HFF-Myc (cell line): Measurements from ENCODE around the gene AUNIP.
A peak's percentile ranks its signal among the peaks of the same experiment; 100 is the strongest.

Source experiments
- DNase-seq: peaks from one replicate; pipeline ENCODE4 v3.0.0-alpha.2; 2011; ENCODE audit warnings: low read depth; ENCODE audit errors: extremely low read depth
- H3K4me3 ChIP-seq: replicated peaks from 2 replicates; pipeline ENCODE4 v1.5.1; 2011; ENCODE audit warnings: low read depth, mild to moderate bottlenecking, control low read depth, low read length
- TF ChIP-seq, protein P1 (sequence below): IDR thresholded peaks from 2 replicates; pipeline ENCODE4 v1.5.1; 2012; ENCODE audit warnings: mild to moderate bottlenecking, low read depth, low read length, control low read depth; ENCODE audit errors: missing control alignments

Gene AUNIP

DNA sequence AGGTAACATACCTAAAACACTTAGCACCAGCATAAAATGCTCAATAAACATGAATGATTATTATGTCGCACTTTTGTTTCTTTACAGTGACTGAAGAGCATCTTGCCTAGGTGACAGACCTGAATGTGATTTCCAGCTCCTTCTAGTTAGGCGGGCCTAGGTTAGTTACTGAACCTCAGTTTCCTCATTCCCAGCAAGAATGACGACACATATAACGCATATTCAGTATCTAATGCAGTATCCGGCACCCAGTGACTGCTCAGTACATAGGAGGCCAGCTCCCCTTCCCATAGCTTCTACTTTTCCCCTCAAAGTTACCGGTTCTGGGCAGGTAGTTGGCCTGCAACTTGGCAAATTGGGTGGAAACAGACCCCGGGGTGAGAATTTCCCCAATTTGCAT is 763 bp downstream of the AUNIP start:
- H3K4me3 ChIP-seq = peak overlapping the region; percentile 91
- TF ChIP-seq, protein P1, sequence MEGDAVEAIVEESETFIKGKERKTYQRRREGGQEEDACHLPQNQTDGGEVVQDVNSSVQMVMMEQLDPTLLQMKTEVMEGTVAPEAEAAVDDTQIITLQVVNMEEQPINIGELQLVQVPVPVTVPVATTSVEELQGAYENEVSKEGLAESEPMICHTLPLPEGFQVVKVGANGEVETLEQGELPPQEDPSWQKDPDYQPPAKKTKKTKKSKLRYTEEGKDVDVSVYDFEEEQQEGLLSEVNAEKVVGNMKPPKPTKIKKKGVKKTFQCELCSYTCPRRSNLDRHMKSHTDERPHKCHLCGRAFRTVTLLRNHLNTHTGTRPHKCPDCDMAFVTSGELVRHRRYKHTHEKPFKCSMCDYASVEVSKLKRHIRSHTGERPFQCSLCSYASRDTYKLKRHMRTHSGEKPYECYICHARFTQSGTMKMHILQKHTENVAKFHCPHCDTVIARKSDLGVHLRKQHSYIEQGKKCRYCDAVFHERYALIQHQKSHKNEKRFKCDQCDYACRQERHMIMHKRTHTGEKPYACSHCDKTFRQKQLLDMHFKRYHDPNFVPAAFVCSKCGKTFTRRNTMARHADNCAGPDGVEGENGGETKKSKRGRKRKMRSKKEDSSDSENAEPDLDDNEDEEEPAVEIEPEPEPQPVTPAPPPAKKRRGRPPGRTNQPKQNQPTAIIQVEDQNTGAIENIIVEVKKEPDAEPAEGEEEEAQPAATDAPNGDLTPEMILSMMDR = no peak
- DNase-seq = no peak

DNA sequence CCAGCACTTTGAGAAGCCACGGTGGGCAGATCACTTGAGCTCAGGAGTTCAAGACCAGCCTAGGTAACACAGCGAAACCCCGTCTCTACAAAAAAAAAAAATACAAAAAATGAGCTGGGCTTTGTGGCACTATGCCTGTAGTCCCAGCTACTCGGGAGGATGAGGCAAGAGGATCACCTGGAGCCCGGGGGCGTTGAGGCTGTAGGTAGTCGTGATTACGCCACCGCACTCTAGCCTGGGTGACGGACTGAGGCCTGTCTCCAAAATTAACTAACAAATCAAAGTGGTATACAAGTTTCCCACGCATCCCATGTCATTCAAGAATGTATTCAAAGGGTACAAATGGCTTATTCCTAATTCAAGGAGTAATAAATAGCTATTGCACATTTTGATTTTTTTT is 2.4 kb downstream of the AUNIP start:
- no peak for DNase-seq
- H3K4me3 ChIP-seq = no peak overlapping the region
- TF ChIP-seq, protein P1 = no peak

DNA sequence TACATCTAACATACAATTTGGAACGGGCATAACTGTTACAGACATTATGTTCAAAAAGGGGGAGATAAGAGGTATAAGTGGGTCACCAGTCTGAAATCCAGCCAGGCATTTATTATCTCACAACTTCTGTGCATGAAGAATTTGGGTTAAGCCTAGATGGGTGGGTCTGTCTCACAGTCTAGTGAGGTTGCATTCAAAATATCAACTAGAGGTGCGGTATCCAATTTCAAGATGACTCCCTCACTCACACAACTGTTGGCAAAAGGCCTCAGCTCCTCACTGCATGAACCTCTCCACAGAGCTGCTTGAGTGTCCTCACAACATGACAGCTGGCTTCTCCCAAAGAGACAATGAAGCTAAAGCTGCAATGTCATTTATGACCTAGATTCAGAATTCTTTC is 4.7 kb downstream of the AUNIP start:
- H3K4me3 ChIP-seq = no peak overlapping the region
- no peak for DNase-seq
- TF ChIP-seq, protein P1 = no peak

DNA sequence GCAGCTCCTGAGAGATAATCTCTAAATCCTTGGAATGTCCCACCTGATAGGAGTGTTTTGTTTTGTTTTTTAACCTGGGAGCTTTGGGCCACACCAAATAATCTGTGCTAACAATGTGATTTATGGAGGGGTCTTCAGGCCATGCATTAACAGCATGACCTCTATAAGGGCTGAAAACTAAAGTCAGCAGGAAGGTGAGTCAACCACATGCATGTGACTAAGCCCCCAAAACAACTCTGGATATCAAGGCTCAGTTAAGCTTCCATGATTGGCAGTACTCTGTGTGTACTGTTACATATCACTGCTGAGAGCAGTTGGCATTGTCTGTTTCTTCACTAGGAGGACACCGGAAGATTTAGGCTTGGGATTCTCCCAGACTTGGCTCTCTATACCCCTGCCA is 10.7 kb downstream of the AUNIP start:
- H3K4me3 ChIP-seq = no peak overlapping the region
- no peak for DNase-seq
- TF ChIP-seq, protein P1 = no peak

DNA sequence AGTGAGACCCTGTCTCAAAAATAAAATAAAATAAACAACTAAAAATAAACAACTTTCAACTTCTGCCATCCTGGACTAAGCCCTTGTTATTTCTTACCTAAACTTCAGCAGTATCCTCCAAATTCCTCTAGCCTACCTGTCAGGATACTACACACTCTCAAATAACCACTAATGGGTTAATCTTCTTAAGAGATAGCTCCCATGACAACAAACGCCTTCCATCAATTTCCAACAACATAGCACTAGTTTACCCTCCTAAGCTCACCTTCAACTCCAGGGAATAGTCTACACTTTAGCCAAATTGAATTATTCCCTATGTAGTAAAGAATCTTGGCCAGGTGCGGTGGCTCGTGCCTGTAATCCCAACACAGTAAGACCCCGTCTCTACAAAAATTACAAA is 11.3 kb downstream of the AUNIP start:
- no peak overlapping the region for H3K4me3 ChIP-seq
- TF ChIP-seq, protein P1 = no peak
- DNase-seq = no peak

DNA sequence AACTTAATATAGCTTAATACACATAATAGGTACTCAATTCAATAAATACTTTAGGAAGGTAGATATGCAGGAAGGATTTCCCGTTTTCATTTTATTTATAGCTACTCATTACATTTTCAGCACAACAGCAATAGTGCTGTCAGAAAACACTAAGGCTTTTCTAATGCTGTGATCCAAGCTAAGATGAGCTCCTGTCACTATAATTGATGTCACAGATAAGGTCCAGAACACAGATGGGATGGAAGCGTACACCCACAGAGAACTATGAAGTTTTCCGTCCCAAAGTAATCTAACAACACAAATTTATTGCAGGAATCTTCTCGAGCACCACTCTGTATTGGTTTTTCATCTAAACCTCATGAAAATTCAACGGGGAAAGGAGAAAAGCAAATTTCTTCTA is 13.6 kb downstream of the AUNIP start:
- TF ChIP-seq, protein P1 = no peak
- no peak overlapping the region for H3K4me3 ChIP-seq
- DNase-seq = no peak

DNA sequence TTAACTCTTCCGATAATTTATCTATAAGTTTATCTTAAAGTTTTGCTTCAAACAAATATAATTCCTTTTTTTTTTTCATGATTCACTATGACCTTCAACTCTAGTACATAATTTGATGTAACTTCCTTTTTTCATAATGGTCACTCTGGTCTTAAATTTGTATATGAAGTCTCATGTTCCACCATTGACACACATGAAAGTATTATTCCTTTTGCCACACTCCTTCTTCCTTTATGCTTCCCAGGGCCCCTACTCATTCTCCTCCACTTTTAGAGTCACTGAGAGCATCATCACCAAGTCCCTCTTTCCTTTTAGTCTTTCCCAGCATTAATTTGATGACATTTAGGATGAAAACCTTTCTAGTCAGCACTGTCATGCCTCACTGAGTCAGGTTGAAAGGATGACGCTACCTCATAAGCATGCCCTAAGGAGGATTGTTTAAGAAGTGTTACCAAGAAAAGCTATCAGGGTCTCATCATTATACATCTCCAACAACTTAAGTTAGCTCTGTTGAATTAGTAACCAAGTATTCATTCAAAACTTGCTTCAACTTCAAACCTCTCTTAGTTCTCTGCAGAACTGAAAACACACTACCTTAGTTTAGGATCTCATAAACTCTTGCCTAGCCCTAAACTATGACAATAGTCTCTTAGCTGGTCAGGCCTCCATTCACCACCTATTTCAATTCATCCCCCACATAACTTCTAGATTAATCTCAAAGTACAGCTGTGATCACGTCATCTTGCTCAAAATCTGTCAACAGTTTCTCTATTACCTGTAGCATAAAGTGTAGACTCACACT is 14.5 kb downstream of the AUNIP start:
- DNase-seq = no peak
- TF ChIP-seq, protein P1 = no peak
- H3K4me3 ChIP-seq = no peak overlapping the region
